ENCODE measurements around the gene PCDHGA11. TPM values are rescaled to one million over a fixed set of nuclear protein-coding genes. Genes with fewer than 3 reads are reported as not detected.
"Not testable (repeated sequence)": the region's sequence is repeated elsewhere in the genome, so short reads cannot be mapped to it uniquely, and the experiment has no call there.

Gene PCDHGA11
- polyA plus RNA-seq, 1 experiment: 7.7 TPM

DNA sequence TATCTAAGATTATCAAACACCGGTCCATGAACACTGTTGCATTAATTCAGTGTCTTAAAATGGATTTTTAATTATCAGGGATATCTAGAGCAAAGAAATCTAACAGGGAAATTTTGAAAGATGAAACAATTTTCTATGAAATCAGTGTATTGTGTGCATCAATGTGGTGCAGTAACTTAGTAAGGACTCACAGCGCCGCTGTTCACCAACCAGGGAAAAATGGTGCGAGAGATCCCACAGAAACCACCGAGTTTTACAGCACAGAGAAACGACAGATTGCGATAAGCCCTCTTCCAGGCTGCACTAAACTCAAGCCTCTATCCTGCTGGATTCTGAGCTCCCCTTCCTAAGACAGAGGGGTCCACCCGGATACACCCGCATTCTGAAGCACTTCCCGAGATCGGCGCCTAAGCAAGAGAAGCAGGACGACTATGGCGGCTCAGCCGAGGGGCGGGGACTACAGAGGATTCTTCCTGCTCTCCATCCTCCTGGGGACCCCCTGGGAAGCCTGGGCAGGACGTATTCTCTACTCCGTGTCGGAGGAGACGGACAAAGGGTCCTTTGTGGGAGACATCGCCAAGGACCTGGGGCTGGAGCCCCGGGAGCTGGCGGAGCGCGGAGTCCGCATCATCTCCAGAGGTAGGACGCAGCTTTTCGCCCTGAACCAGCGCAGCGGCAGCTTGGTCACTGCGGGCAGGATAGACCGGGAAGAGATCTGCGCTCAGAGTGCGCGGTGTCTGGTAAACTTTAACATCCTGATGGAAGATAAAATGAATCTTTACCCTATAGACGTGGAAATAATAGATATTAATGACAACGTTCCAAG, 38.2 kb upstream of the PCDHGA11 start, which contains the start of gene PCDHGA7:
TSS of gene PCDHGA7 (plus strand) at position 274 of the 826 bp plus-strand sequence. CDS start at position 432, 158 bp downstream.
- DNase-seq (ENCODE audit: low read depth, low spot score): no peak
- no peak within 1 kb of the TSS for H3K27ac ChIP-seq (ENCODE audit: low read depth, low read length)
- H3K9me3 ChIP-seq (ENCODE audit: control insufficient read depth, insufficient read depth, low read length): peaks cover 42% of the 10 kb centered on the region
- peak; percentile 43 for TF ChIP-seq CTCF (IDR thresholded peaks at IDR 0.05; ENCODE audit: low read depth, low read length)
- peak within 1 kb of the TSS; percentile 58 for H3K4me3 ChIP-seq (ENCODE audit: low read depth, low read length)
- CTCF ChIA-PET: interaction anchor here (0.7 to 3.5 kb wide), 12 partner anchors 9 to 185 kb away, joined by 3 to 22 read pairs (median 4); partner anchors contain the start of genes PCDHGA1, PCDHGA10, PCDHGB1 and PCDHGB3
- H3K27me3 ChIP-seq (ENCODE audit: control insufficient read depth, insufficient read depth, low read length): peaks cover 6% of the 10 kb centered on the region
- POLR2A ChIA-PET: no interaction called here

DNA sequence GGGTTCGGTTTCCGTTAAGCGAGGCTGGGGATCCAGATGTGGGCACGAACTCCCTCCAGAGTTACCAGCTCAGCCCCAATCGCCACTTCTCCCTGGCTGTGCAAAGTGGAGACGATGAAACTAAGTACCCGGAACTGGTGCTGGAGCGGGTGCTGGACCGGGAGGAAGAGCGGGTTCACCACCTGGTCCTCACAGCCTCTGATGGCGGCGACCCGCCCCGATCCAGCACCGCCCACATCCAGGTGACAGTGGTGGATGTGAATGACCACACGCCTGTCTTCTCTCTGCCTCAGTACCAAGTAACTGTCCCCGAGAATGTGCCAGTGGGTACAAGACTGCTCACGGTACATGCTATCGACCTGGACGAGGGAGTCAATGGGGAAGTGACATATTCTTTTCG, 37.5 kb upstream of the PCDHGA11 start:
- Histone ChIP-seq H3K9me3 (ENCODE audit: control insufficient read depth, insufficient read depth, low read length) (peaks cover 43% of the 10 kb centered on the region), H3K27me3 (ENCODE audit: control insufficient read depth, insufficient read depth, low read length) (peaks cover 6% of the 10 kb centered on the region), H3K4me3 (ENCODE audit: low read depth, low read length) (peak overlapping the region; percentile 58; the same call in 1 of the 2 replicates), H3K27ac (ENCODE audit: low read depth, low read length) (no peak overlapping the region)
- ChIA-PET POLR2A (no interaction called here), CTCF (interaction anchor here (0.8 to 3.5 kb wide), 8 partner anchors 13 to 184 kb away, joined by 3 to 22 read pairs (median 4); partner anchors contain the start of genes PCDHGA10, PCDHGB1 and PCDHGB3)
- DNase-seq (ENCODE audit: low read depth, low spot score): no peak
- TF ChIP-seq CTCF (IDR thresholded peaks at IDR 0.05; ENCODE audit: low read depth, low read length): no peak

- Histone ChIP-seq H3K27ac (ENCODE audit: low read depth, low read length) (no peak overlapping the region), H3K9me3 (ENCODE audit: control insufficient read depth, insufficient read depth, low read length) (peaks cover 56% of the 10 kb centered on the region), H3K4me3 (ENCODE audit: low read depth, low read length) (no peak overlapping the region), H3K27me3 (ENCODE audit: control insufficient read depth, insufficient read depth, low read length) (peaks cover 6% of the 10 kb centered on the region)
- ChIA-PET CTCF (interaction anchor here (1.4 to 4.8 kb wide), 2 partner anchors 15 to 174 kb away, joined by 3 to 20 read pairs; no protein-coding TSS in a partner anchor), POLR2A (no interaction called here)
- DNase-seq (ENCODE audit: low read depth, low spot score): no peak
- no peak for TF ChIP-seq CTCF (IDR thresholded peaks at IDR 0.05; ENCODE audit: low read depth, low read length)
Observed at GRCh38 chr5:141384471-141385267, 36.2 kb upstream of the PCDHGA11 start.

DNA sequence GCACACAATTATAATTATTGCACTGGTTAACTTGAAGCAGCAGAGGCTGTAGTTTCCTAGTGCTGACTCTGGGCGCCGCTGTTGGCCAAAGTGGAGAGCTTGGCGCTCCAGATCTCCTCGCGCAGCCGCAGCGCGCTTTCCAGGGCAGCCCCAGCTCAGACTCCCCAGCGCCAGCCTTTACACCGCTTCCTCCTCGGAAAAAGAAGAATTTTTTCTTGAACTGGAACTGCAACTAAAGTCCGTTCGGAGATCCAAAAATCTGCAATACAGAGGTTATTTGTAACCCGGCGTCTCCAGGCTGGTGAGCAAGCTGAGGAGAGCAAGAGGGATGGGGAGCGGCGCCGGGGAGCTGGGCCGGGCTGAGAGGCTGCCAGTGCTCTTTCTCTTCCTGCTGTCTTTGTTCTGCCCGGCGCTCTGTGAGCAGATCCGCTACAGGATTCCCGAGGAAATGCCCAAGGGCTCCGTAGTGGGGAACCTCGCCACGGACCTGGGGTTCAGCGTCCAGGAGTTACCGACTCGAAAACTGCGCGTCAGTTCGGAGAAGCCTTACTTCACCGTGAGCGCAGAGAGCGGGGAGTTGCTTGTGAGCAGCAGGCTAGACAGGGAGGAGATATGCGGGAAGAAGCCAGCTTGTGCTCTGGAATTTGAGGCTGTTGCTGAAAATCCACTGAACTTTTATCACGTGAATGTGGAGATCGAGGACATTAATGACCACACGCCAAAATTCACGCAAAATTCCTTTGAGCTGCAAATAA, 33.1 kb upstream of the PCDHGA11 start, which contains the start of gene PCDHGB4:
TSS of gene PCDHGB4 (plus strand) at position 142 of the 755 bp plus-strand sequence. CDS start at position 329, 187 bp downstream.
- DNase-seq (ENCODE audit: low read depth, low spot score): not testable (repeated sequence)

More for the DNA sequence above, 33.1 kb upstream of the PCDHGA11 start, which contains the start of gene PCDHGB4:
- peak; percentile 43 for TF ChIP-seq CTCF (IDR thresholded peaks at IDR 0.05; ENCODE audit: low read depth, low read length)
- CTCF ChIA-PET: interaction anchor here (0.7 to 4.8 kb wide), 3 partner anchors 57 to 176 kb away, joined by 3 to 20 read pairs (median 16); partner anchors contain the start of gene PCDHGA1
- Histone ChIP-seq H3K9me3 (ENCODE audit: control insufficient read depth, insufficient read depth, low read length) (peaks cover 56% of the 10 kb centered on the region), H3K4me3 (ENCODE audit: low read depth, low read length) (peak within 1 kb of the TSS; percentile 31; the same call in 1 of the 2 replicates)
- POLR2A ChIA-PET; H3K27ac ChIP-seq (ENCODE audit: low read depth, low read length); H3K27me3 ChIP-seq (ENCODE audit: control insufficient read depth, insufficient read depth, low read length): not testable (repeated sequence)
